ENCODE data around the gene CABP4.
A peak's percentile ranks its signal among the peaks of the same experiment; 100 is the strongest.
"Not testable (repeated sequence)": the region's sequence is repeated elsewhere in the genome, so short reads cannot be mapped to it uniquely, and the experiment has no call there.

Gene CABP4

DNA sequence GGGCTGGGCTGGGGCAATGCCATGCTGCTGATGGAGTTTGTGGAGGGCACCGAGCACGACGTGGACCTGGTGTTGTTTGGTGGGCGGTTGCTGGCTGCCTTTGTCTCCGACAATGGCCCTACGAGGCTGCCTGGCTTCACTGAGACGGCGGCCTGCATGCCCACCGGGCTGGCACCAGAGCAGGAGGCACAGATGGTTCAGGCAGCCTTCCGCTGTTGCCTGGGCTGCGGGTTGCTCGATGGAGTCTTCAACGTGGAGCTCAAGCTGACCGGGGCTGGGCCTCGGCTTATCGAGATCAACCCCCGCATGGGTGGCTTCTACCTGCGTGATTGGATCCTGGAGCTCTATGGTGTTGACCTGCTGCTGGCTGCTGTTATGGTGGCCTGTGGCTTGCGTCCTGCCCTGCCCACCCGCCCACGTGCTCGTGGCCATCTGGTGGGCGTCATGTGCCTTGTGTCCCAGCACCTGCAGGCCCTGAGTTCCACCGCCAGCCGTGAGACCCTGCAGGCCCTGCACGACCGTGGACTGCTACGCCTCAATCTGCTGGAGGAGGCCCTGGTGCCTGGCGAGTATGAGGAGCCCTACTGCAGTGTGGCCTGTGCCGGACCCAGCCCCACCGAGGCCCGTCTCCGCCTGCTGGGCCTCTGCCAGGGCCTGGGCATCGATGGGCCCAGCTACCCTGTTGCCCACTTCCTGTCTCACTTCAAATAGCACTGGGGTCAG lies 31.1 kb upstream of the CABP4 start:
- ATAC-seq (ENCODE audit: low read depth) (no peak), DNase-seq (ENCODE audit: low spot score in 2 of 2) (no peak)
- no peaks in the 10 kb centered on the region for H3K27me3 Mint-ChIP-seq
- H3K4me3 Mint-ChIP-seq: no peak overlapping the region
- no peak overlapping the region for H3K27ac Mint-ChIP-seq
- no peaks in the 10 kb centered on the region for H3K9me3 Mint-ChIP-seq
- H3K4me1 Mint-ChIP-seq: peaks cover 27% of the 10 kb centered on the region
- H3K36me3 Mint-ChIP-seq: peaks cover 1% of the 10 kb centered on the region

DNA sequence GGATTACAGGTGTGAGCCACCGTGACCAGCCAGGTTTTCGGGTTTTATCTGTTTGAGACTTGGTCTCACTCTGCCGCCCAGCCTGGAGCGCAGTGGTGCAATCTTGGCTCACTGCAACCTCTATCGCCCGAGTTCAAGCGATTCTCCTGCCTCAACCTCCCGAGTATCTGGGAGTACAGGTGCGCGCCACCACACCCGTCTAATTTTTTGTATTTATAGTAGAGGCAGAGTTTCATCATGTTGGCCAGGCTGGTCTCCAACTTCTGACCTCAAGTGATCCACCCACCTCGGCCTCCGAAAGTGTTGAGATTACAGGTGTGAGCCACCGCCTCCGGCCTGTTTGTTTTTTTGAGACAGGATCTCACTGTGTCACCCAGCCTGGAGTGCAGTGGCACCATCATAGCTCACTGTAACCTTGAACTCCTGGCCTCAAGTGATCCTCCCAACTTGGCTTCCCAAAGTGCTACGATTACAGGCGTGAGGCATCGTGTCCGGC lies 27.7 kb upstream of the CABP4 start:
- H3K9me3 Mint-ChIP-seq; H3K36me3 Mint-ChIP-seq; H3K27me3 Mint-ChIP-seq; ATAC-seq (ENCODE audit: low read depth); H3K27ac Mint-ChIP-seq; DNase-seq (ENCODE audit: low spot score in 2 of 2): not testable (repeated sequence)
- peak overlapping the region; percentile 97 for H3K4me3 Mint-ChIP-seq
- peaks cover 22% of the 10 kb centered on the region for H3K4me1 Mint-ChIP-seq

DNA sequence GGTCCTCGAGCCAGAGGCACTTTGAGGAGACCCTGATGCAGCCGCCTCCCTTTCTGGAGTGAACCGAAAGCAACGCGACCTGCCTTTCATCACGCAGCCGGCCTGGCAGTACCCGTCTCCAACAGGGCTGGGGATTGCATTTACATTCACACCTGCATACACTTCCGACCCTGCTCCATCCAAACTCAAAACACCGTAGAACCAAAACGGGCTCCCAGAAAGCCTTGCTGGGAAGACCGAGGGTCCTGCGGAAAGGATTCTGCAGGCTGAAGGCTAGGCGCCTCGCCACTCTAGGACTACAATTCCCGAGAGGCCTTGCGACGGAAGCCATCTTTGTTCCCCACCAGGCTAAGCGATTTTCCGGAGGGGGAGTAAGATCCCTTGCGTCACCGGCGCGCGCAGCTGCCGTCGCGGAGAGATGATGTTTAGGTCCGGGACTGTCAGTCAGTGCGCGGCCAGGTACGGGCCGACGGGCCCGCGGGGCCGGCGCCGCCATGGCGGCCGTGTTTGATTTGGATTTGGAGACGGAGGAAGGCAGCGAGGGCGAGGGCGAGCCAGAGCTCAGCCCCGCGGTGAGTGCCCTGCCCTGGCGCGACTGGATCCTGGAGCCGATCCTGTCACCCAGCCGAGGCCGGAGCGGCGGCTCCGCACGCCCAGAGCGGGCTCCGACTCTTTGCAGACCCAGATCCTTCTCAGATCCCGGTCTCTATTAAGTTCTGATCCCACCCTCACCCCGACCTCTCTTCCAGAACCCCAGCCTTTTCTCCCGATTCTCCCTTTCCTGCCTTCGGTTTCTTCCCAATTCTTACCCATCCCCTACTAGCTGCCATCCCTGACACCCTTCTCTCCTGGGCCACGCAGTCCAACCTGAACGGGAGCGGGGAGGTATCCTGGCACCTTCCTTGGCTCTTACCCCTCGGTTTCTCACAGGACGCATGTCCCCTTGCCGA lies 26.8 kb upstream of the CABP4 start, which contains the start of gene RPS6KB2:
TSS of gene RPS6KB2 (plus strand) at position 443 of the 950 bp plus-strand sequence. CDS start at position 495, 52 bp downstream.
- peaks cover 21% of the 10 kb centered on the region for H3K4me1 Mint-ChIP-seq

DNA sequence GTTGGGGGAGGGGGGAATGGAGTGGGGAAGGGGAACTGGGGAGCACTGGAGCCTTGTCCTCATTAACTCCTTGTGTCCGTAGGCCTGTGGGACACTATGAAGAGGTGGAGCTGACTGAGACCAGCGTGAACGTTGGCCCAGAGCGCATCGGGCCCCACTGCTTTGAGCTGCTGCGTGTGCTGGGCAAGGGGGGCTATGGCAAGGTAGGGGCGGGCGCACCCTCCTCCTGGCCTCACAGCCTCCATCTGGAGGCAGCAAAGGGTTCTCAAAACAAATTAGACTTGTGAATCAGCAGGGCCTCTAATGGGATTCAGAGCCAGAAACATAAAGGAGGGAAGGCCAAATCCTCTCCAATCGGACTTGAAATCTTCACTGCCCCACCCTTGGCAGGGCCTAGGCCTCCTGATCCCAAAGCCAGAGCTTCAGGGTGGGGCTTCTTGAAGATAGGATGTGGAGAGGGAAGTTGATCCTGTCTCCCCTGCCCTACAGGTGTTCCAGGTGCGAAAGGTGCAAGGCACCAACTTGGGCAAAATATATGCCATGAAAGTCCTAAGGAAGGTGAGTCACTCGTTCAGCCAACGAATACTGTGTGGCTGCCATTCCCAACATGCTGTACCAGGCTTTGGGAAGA lies 26.0 kb upstream of the CABP4 start:
- H3K4me3 Mint-ChIP-seq: peak overlapping the region; percentile 97
- ATAC-seq (ENCODE audit: low read depth): no peak
- DNase-seq (ENCODE audit: low spot score in 2 of 2): no peak
- H3K36me3 Mint-ChIP-seq: peaks cover 7% of the 10 kb centered on the region
- H3K27ac Mint-ChIP-seq: peak overlapping the region; percentile 95
- peaks cover 28% of the 10 kb centered on the region for H3K4me1 Mint-ChIP-seq
- no peaks in the 10 kb centered on the region for H3K27me3 Mint-ChIP-seq
- H3K9me3 Mint-ChIP-seq: no peaks in the 10 kb centered on the region

More for the DNA sequence above, 26.8 kb upstream of the CABP4 start, which contains the start of gene RPS6KB2:
- Mint-ChIP-seq H3K36me3 (peaks cover 7% of the 10 kb centered on the region), H3K4me3 (peak within 1 kb of the TSS; percentile 97), H3K27me3 (no peaks in the 10 kb centered on the region), H3K27ac (peak within 1 kb of the TSS; percentile 95), H3K9me3 (no peaks in the 10 kb centered on the region)
- ATAC-seq (ENCODE audit: low read depth) (peak; percentile 91), DNase-seq (ENCODE audit: low spot score in 2 of 2) (peak; percentile 98 to 100)

DNA sequence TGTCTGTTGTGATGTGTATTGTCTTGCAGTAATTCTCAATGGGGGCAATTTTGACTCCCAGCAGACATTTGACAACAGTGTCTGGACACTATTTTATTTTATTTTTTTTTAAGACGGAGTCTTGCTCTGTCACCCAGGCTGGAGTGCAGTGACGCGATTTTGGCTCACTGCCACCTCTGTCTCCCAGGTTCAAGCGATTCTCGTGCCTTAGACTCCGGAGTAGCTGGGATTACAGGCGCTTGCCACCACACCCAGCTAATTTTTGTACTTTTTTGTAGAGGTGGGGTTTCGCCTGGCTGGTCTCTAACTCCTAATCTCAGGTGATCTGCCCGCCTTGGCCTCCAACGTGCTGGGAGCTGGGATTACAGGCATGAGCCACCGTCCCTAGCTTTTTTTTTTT lies 25.4 kb upstream of the CABP4 start:
- peaks cover 7% of the 10 kb centered on the region for H3K36me3 Mint-ChIP-seq
- peaks cover 26% of the 10 kb centered on the region for H3K4me1 Mint-ChIP-seq
- ATAC-seq (ENCODE audit: low read depth) (no peak), DNase-seq (ENCODE audit: low spot score in 2 of 2) (no peak)
- no peaks in the 10 kb centered on the region for H3K27me3 Mint-ChIP-seq
- H3K27ac Mint-ChIP-seq: no peak overlapping the region
- H3K4me3 Mint-ChIP-seq: peak overlapping the region; percentile 39
- H3K9me3 Mint-ChIP-seq: no peaks in the 10 kb centered on the region

DNA sequence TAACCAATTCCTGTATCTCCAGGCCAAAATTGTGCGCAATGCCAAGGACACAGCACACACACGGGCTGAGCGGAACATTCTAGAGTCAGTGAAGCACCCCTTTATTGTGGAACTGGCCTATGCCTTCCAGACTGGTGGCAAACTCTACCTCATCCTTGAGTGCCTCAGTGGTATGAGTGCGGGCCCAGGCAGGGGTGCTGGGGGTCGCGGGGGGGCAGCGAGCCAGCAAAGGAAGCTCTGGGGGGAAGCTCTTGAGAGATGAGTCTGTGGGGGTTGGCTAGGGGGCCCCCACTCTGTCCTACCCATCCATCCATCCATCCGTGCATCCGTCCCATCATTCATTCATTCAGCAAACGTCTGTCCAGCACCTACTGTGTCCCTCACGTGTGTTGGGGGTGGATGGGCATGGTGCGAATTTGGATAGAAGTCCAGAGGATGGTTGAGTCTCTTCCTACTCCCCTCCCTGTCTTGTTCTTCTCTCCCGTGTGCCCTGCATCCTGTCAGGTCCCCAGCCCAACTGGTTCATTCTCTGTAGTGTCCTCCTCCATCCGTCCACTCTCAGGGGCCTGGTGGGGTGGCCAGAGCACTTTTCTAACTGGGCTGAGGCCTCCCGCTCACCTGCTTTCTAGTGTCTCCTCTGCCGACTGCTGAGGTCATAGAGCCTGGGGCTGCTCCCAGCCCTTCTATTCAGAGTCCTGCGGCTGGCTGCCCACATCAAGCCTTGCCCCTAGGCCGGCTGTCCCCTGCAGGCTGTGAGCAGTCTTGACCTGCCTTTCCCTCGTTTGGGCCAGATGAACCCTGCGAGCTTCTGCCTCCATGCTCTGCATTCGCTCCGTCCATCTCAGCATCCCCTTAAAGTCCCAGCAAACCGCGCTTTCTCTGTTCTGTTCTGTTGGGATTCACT lies 23.6 kb upstream of the CABP4 start:
- DNase-seq (ENCODE audit: low spot score in 2 of 2): no peak
- no peak overlapping the region for H3K4me3 Mint-ChIP-seq
- H3K36me3 Mint-ChIP-seq: peaks cover 17% of the 10 kb centered on the region
- ATAC-seq (ENCODE audit: low read depth): no peak
- no peaks in the 10 kb centered on the region for H3K27me3 Mint-ChIP-seq
- H3K4me1 Mint-ChIP-seq: peaks cover 37% of the 10 kb centered on the region
- H3K9me3 Mint-ChIP-seq: no peaks in the 10 kb centered on the region
- no peak overlapping the region for H3K27ac Mint-ChIP-seq

DNA sequence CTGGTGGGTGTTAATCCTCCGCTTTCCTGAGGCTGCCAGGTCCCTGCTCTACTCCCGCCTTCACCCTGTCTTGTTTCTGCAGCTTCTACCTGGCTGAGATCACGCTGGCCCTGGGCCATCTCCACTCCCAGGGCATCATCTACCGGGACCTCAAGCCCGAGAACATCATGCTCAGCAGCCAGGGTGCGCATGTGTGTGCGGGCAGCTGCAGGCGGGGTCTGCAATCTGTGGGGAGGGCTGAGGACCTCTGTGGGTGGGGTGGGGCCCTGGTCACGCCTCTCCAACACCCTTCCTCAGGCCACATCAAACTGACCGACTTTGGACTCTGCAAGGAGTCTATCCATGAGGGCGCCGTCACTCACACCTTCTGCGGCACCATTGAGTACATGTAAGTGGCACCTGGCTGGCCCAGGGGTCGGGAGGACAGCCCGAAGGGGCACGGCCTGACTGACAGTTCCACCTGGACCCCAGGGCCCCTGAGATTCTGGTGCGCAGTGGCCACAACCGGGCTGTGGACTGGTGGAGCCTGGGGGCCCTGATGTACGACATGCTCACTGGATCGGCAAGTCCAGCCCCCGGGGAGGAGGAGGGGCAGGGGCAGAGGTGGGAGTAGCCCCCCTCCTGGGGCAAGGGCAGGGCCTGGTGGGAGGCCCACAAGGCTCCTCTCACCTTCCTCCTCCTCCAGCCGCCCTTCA lies 22.4 kb upstream of the CABP4 start:
- Mint-ChIP-seq H3K4me3 (no peak overlapping the region), H3K36me3 (peaks cover 18% of the 10 kb centered on the region), H3K4me1 (peaks cover 38% of the 10 kb centered on the region), H3K27me3 (no peaks in the 10 kb centered on the region), H3K27ac (peak overlapping the region; percentile 75), H3K9me3 (no peaks in the 10 kb centered on the region)
- DNase-seq (ENCODE audit: low spot score in 2 of 2): no peak
- no peak for ATAC-seq (ENCODE audit: low read depth)

DNA sequence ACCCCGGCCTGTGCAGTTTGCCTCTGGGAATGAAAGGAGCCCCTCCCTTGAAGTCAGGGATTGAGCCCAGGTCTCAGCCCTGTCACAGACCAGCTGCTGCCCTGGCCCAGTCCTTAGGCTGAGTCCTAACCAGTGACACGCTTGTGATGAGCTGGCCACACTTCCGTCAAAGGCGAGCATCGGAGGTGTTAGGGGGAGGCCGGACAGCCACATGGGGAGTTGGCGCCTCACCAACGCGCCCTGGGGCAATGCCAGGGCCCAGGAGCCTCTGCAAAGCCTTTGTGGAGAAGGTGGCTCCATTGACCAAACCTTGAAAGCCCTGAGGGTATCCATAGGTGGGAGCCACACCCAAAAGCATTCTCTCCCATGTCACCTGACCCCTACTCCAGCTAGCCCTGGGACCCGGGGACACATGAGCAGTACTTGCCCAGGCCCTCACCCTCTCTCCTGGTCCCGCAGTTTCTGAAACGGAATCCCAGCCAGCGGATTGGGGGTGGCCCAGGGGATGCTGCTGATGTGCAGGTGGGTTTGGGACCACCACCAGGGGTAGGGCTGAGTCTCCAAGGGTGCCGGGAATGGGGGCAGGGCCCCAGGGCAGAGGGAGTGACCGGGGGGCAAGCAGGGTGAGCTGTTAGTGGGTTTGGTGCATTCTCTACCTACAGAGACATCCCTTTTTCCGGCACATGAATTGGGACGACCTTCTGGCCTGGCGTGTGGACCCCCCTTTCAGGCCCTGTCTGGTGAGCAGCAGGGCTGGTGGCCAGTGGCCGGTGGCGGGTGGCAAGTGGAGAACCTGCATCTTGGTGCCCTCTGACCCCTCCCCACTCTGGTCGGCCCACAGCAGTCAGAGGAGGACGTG lies 21.4 kb upstream of the CABP4 start:
- ATAC-seq (ENCODE audit: low read depth): no peak
- DNase-seq (ENCODE audit: low spot score in 2 of 2): no peak
- Mint-ChIP-seq H3K27me3 (no peaks in the 10 kb centered on the region), H3K4me3 (peak overlapping the region; percentile 71), H3K4me1 (peaks cover 35% of the 10 kb centered on the region), H3K27ac (peak overlapping the region; percentile 75), H3K9me3 (no peaks in the 10 kb centered on the region), H3K36me3 (peaks cover 18% of the 10 kb centered on the region)

DNA sequence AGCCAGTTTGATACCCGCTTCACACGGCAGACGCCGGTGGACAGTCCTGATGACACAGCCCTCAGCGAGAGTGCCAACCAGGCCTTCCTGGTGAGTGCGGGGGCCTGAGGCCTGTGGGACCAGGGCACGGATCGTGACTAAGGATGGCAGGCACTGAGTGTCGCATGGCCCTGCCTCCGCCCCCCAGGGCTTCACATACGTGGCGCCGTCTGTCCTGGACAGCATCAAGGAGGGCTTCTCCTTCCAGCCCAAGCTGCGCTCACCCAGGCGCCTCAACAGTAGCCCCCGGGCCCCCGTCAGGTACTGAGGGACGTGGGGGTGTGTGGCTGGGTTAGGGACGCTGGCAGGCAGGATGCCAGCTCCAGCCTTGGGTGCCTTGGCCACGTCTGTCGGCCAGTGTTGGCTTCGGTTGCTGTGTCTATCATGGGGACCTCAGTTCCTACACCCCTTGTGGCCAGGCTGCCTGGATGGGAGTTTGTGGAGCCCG lies 20.7 kb upstream of the CABP4 start:
- ATAC-seq (ENCODE audit: low read depth) (no peak), DNase-seq (ENCODE audit: low spot score in 2 of 2) (no peak)
- Mint-ChIP-seq H3K4me1 (peaks cover 41% of the 10 kb centered on the region), H3K4me3 (peak overlapping the region; percentile 71), H3K27ac (peak overlapping the region; percentile 75), H3K36me3 (peaks cover 21% of the 10 kb centered on the region), H3K9me3 (no peaks in the 10 kb centered on the region), H3K27me3 (no peaks in the 10 kb centered on the region)

DNA sequence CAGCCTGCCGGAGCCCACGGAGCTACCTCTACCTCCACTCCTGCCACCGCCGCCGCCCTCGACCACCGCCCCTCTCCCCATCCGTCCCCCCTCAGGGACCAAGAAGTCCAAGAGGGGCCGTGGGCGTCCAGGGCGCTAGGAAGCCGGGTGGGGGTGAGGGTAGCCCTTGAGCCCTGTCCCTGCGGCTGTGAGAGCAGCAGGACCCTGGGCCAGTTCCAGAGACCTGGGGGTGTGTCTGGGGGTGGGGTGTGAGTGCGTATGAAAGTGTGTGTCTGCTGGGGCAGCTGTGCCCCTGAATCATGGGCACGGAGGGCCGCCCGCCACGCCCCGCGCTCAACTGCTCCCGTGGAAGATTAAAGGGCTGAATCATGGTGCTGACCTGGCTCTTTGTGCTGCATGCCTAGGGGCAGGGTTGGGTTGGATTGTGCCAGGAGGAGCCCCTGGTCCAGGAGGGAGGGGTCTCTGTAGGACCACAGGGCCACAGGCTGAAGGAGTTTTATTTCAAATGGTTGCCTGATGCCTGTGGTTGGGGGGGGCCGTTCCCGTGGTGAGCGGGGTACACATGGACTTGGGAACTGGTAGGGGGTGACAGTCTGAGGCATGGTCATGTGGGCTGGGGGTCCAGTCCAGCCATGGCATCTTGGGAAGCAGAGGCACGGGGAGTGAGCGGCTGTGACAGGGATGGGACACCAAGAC lies 20.0 kb upstream of the CABP4 start:
- Mint-ChIP-seq H3K27me3 (no peaks in the 10 kb centered on the region), H3K4me1 (peaks cover 47% of the 10 kb centered on the region), H3K27ac (peak overlapping the region; percentile 86), H3K4me3 (peak overlapping the region; percentile 93), H3K9me3 (no peaks in the 10 kb centered on the region), H3K36me3 (peaks cover 23% of the 10 kb centered on the region)
- ATAC-seq (ENCODE audit: low read depth) (no peak), DNase-seq (ENCODE audit: low spot score in 2 of 2) (no peak)

DNA sequence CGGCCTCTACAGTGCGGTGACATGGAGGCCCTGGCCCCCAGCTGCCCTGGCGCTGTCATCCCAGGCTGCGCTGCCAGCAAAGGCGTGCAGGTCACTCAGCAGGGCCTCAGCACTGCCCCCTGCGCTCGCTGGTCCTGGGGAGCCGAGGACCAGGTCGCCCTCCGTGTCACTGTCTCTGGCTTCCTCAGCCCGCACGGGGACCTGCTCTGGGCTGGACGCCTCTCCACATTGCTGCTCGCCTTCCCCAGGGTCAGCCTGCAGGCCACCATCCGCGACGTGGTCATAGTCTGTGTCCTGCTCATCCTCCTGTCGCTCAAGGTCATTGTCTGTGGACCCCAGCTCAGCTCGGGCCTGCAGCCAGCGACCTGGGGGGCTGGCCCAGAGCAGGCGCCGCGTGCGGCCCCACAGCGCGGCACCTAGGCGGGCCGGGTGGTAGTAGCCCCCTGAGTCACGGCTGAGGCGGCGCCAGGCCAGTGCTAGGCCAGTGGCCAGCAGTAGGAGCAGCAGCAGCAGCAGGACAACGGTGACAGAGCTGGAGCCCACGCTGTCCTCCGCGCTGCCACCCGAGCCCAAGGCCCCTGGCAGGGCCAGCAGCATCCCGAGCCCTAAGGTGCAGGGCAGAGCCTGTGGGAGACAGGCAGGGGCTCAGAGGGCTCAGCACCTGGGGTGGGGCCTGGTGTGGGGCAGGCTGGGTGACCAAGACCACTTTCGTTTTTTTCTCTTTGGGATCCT lies 19.3 kb upstream of the CABP4 start:
- H3K27ac Mint-ChIP-seq: peak overlapping the region; percentile 86
- H3K9me3 Mint-ChIP-seq: no peaks in the 10 kb centered on the region
- peaks cover 21% of the 10 kb centered on the region for H3K36me3 Mint-ChIP-seq
- DNase-seq (ENCODE audit: low spot score in 2 of 2): no peak
- H3K4me3 Mint-ChIP-seq: peak overlapping the region; percentile 93
- no peaks in the 10 kb centered on the region for H3K27me3 Mint-ChIP-seq
- peak; percentile 1 for ATAC-seq (ENCODE audit: low read depth)
- H3K4me1 Mint-ChIP-seq: peaks cover 51% of the 10 kb centered on the region
